Hematopoietic multipotent progenitor cell treated with erythropoietin and hydrocortisone succinate and interleukin-3 and kit ligand, for 15 days (in vitro differentiated cells): ENCODE results near the gene SF3B3.
"Not testable (repeated sequence)": the region's sequence is repeated elsewhere in the genome, so short reads cannot be mapped to it uniquely, and the experiment has no call there.

ENCODE experiments used
- DNase-seq: peaks from one replicate; pipeline ENCODE4 v3.0.0-alpha.2; 2015; ENCODE audit warnings: low spot score

Gene SF3B3

DNA sequence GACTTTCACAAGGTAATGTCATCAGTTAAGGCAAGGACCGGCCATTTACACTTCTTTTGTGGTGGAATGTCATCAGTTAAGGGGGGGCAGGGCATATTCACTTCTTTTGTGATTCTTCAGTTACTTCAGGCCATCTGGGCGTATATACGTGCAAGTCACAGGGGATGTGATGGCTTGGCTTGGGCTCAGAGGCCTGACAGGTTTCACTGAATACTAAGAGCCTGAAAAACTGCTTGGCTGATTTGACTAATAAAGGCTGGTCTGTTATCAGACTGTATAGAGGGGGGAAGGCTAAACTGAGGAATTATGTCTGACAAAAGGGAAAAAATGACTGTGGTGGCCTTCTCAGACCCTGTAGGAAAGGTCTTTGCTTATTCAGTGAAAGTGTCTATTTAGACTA is 98.2 kb downstream of the SF3B3 start:
- DNase-seq: not testable (repeated sequence)
